Right cardiac atrium (tissue), 5 donors: ENCODE measurements around the gene LAMC2. TPM values are rescaled to one million over a fixed set of nuclear protein-coding genes. Genes with fewer than 3 reads are reported as not detected.

ENCODE experiments used
- ATAC-seq, 2 donors: fragments of 200-7000 bp; cut with Tn5 transposase; one replicate each; pipeline versions ENCODE4 v1.8.0 to v1.9.1; 2020; ENCODE audit warnings: moderate library complexity in 2 of 2, mild to moderate bottlenecking in 1 of 2
- DNase-seq, 3 donors: peaks; one replicate each; pipeline ENCODE4 v3.0.0-alpha.2; 2020
- H3K27ac ChIP-seq: one replicate; pipeline ENCODE4 v1.5.1; 2013; ENCODE audit warnings: mild to moderate bottlenecking, low read length, control low read depth, moderate library complexity
- H3K27me3 ChIP-seq: one replicate; pipeline ENCODE4 v1.6.1; 2013; ENCODE audit not compliant: control insufficient read depth, insufficient read depth
- H3K4me1 ChIP-seq: one replicate; pipeline ENCODE4 v1.6.1; 2013; ENCODE audit warnings: low read length; ENCODE audit not compliant: control insufficient read depth, insufficient read depth
- H3K4me3 ChIP-seq: one replicate; pipeline ENCODE4 v1.5.1; 2013; ENCODE audit warnings: low read length, control low read depth
- H3K9me3 ChIP-seq: one replicate; pipeline ENCODE4 v1.6.1; 2013; ENCODE audit warnings: low read length; ENCODE audit not compliant: control insufficient read depth
- WGBS: extraction: QIAGEN DNeasy Blood & Tissue Kit; methylation state at CpG from one replicate; pipeline ENCODE4 v1.1.7; 2013; 5-methylcytosine and 5-hydroxymethylcytosine counted together
- intact Hi-C, 4 donors: fragments of 100-400 bp; cut with DNase I; formaldehyde crosslinking; loops; one replicate each; pipeline versions ENCODE4 v1.11.0 to v1.14.0; 2022 to 2023
- polyA plus RNA-seq: library from polyadenylated mRNA; stranded (reverse); fragments of 200-250 nt; gene quantifications from one replicate; pipeline ENCODE4 v1.2.3, GENCODE V29; 2013
- total RNA-seq, 4 donors: library from RNA; stranded (reverse); fragmentation: NEBNext Ultra II Directional; extraction: Animal tissue kit (Norgen Biotek cat#: 25700); gene quantifications; one replicate each; pipeline ENCODE4 v1.2.1, GENCODE V29; 2021
- donor health status: healthy with polysubstance abuse.
- donor health status: DM: no; HTN: yes; CAD: no.
- donor health status: DM: no; HTN: no; CAD: no.
- donor health status: DM: no; HTN: yes; CAD: no; lungs with severe emphysema.
- donor health status: DM: yes; HTN: yes; CAD: no.

LAMC2 gene
- total and polyA plus RNA-seq, 5 donors: 0.70 to 3.0 (median 1.3) TPM

DNA sequence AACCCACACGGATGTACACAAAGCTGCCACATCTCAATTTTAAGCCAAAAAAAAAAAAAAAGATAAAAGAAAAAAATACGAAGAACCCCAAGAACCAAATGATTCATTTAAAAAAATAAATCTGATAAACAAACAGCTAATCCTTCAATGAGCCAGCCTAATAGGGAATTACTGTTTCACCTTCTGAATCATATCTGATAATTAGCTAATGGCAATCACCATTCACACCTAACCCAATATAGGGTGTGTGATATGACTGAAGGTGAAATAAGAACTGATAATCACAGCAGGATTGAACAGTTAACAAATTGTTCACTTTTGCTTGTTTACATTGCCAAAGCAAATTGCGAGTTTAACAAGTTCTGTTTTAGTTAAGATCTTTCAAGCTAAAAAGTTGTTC is 61.4 kb downstream of the LAMC2 start:
- no peak for ATAC-seq
- no peaks in the 10 kb centered on the region for H3K27me3 ChIP-seq
- intact Hi-C loops: no loop called here

DNA sequence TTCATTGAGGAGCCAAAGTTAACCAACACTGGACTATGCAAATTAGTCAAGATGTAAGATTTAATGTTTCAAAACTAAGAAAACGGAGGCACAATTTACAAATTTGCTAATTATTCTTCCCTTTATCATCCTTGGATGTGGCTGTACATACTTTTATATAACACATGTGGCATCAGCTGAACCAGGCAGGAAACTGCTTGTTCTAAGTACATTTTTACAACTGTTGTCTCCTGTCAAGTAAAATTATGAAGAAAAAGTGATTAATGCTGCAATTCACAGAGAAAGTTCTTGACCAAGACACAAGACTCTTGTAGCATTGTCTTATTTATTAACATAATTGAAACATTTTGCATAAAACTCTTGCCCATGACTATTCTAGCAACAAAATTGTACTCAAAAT is 61.9 kb downstream of the LAMC2 start:
- intact Hi-C loops: no loop called here

More for the DNA sequence above, 61.4 kb downstream of the LAMC2 start:
- Histone ChIP-seq H3K27ac (no peak overlapping the region), H3K9me3 (no peaks in the 10 kb centered on the region), H3K4me1 (peaks cover 7% of the 10 kb centered on the region), H3K4me3 (no peak overlapping the region)
- no peak for DNase-seq
- WGBS: 88% methylated on average over 3 of the region's 3 CpGs

DNA sequence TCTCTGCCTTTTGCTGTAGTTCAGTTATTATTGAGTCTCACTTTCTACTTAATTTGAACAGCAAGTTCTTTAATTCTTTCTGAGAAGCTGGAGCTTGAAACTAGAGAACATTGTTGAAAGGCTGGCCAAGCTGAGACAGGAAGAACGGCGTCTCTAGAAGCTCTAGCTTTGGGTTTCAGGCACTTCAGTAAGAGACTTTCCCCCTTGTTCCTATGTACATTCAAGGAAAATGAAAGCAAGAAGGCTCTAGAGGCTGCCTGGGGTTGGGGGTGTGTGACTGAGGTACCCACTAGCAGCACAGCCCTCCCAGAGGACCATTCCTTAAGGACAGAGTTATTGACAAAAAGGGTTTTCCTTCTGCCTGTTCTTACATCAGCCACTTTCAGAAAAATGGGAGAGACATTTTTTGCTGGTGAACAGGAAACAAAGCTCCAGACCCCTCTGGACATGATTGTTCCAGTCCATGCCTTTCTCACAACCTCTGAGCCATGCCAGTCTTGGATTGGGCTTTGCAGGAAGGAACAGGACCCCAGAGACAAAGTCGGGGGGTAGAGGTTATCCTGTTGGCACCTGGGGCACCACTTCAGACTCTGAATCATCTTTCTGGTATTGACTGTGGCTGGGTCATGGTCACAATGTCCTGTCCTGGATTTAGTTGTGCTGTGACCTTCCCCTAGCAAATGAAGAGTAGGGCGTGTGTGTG is 63.1 kb downstream of the LAMC2 start:
- 73% methylated on average over 4 of the region's 4 CpGs for WGBS
- no peak for DNase-seq
- no peak overlapping the region for H3K27ac ChIP-seq

More for the DNA sequence above, 61.9 kb downstream of the LAMC2 start:
- WGBS: 89% methylated on average over 1 of the region's 1 CpG
- DNase-seq (no peak), ATAC-seq (no peak)
- no peak overlapping the region for H3K4me3 ChIP-seq
- H3K9me3 ChIP-seq: no peaks in the 10 kb centered on the region
- peaks cover 7% of the 10 kb centered on the region for H3K4me1 ChIP-seq
- H3K27ac ChIP-seq: no peak overlapping the region
- H3K27me3 ChIP-seq: no peaks in the 10 kb centered on the region

DNA sequence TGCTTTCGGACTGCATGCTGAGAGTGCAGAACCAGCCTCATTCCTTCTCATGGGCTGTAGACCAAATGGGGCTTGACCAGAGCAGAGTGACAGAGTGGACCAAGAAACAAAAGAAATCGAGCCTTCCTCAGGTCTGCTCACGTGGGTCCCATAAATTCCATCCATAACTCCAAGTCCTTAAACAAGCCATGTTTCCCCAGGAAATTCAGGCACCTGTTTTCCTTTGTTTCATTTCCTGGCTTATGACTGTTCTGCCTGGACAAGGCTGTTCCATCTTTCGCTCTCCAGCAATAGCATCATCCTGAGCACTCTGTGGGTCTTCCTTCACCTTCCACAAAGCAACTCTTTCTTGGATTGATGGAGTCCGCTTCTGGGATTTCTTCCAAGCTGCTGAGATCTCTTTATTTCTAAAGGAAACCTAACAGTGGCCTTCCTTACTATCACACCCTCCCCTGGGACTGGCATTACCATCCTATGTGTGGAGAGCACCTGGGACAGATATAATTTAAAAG is 63.9 kb downstream of the LAMC2 start:
- no peak overlapping the region for H3K27ac ChIP-seq
- no peak overlapping the region for H3K4me3 ChIP-seq
- DNase-seq: no peak
- H3K4me1 ChIP-seq: peaks cover 3% of the 10 kb centered on the region
- intact Hi-C loops: no loop called here
- no peaks in the 10 kb centered on the region for H3K9me3 ChIP-seq
- 86% methylated on average over 5 of the region's 5 CpGs for WGBS
- H3K27me3 ChIP-seq: no peaks in the 10 kb centered on the region
- no peak for ATAC-seq

More for the DNA sequence above, 63.1 kb downstream of the LAMC2 start:
- Histone ChIP-seq H3K4me3 (no peak overlapping the region), H3K9me3 (no peaks in the 10 kb centered on the region), H3K4me1 (peaks cover 3% of the 10 kb centered on the region), H3K27me3 (no peaks in the 10 kb centered on the region)
- no peak for ATAC-seq
- intact Hi-C loops: no loop called here

DNA sequence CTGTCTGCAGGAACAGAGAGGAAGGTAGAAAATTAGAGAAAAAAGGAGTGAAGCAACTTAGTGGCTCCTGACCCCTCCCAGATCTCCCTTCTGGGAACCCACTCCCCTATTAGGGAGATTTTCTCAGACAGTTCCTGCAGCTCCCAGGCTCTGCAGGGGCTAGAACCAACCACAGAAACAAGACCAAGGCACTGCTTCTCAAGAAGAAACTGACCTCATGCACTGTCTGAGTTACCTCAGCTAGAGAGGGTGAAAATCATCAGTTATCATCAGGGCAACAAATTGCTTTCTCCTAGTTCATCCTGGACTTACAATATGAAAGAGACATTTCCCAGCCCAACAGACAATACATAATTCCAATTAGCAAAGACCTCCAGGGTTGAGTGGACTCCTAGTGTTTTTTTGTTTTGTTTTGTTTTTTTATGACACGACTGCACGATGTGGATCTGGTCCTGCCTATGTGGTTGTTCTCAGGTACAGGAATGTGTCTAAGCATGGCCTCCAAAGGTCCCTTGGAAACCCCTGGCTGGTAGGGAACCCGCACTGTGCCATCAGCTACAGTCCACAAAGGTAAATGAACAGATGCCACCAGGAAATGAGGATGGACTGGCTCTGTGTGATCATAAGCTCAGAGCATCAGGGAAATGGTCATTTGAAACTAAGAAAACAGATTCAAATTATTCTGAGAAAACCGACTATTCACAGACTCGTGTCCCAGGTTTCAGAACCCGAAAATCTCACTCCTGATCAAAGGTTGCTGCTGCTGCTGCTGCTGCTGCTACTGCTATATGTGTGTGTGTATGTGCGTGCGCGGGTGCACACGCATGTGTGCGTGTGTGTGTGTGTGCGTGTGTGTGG is 65.3 kb downstream of the LAMC2 start:
- no peaks in the 10 kb centered on the region for H3K27me3 ChIP-seq
- no peaks in the 10 kb centered on the region for H3K4me1 ChIP-seq
- no peak overlapping the region for H3K4me3 ChIP-seq
- WGBS: 95% methylated on average over 12 of the region's 12 CpGs
- H3K9me3 ChIP-seq: no peaks in the 10 kb centered on the region
- no peak for ATAC-seq
- no peak for DNase-seq
- no peak overlapping the region for H3K27ac ChIP-seq
- intact Hi-C loops: no loop called here

DNA sequence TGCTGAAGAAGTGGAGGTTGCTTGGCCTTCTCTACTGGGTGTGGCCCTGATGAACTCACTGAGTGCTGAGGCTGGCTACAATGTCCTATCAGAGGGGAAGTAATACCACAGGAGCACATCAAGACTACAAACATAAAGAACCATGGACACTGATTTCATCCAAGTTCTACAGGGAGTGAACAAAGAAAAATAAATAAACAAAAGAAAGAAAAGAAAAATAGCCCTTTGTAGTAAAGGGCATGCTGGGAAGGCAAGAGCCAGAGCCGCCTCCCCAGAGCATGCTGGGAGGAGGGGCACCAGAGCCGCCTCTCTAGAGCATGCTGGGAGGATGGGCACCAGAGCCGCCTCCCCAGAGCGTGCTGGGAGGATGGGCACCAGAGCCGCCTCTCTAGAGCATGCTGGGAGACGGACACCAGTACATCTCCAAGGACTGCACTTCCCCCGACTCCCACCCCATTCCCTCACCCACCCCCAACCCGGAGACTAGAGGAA is 65.9 kb downstream of the LAMC2 start:
- ATAC-seq: no peak
- Histone ChIP-seq H3K4me3 (no peak overlapping the region), H3K9me3 (no peaks in the 10 kb centered on the region), H3K4me1 (no peaks in the 10 kb centered on the region), H3K27ac (no peak overlapping the region), H3K27me3 (no peaks in the 10 kb centered on the region)
- 98% methylated on average over 8 of the region's 8 CpGs for WGBS
- intact Hi-C loops: no loop called here
- no peak for DNase-seq

DNA sequence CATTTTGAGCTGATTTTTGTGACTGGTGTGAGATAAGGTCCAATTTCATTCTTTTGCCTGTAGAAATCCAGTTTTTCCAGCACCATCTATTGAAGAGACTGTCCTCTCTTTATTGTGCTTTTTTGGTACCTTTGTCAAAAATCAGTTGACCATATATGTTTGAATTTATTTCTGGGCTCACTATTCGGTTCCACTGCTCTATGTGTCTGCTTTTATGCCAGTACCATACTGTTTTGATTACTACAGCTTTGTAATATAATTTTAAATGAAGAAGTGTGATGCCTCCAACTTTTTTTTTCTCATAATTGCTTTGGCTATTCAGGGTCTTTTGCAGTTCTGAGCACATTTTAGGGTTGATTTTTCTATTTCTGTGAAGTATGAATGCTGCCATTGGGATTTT is 69.0 kb downstream of the LAMC2 start:
- H3K9me3 ChIP-seq: no peaks in the 10 kb centered on the region
- ATAC-seq (no peak), DNase-seq (no peak)
- no peak overlapping the region for H3K4me3 ChIP-seq
- intact Hi-C loops: no loop called here
- no peaks in the 10 kb centered on the region for H3K27me3 ChIP-seq
- no peak overlapping the region for H3K27ac ChIP-seq
- WGBS: 89% methylated on average over 1 of the region's 1 CpG
- H3K4me1 ChIP-seq: no peaks in the 10 kb centered on the region

DNA sequence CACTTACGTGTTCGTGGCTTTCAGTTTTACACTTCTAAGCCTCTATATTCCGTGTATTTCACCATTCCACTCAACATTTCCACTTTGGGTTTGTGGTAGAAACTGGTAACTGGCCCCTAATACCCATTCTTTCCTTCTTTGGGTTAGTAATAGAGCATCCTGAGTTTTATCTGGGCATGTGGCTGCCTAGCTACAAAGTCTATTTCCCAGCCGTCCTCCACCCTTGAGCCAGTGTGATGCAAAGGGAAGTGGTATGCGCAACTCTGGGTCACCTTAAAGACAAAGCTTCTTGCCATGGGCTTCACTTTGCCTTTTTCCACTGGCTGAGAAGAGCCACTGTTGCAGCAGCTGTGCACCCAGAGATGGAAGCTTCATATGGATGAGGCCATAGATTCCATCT is 73.9 kb downstream of the LAMC2 start:
- Histone ChIP-seq H3K4me1 (no peaks in the 10 kb centered on the region), H3K4me3 (no peak overlapping the region), H3K9me3 (no peaks in the 10 kb centered on the region), H3K27me3 (no peaks in the 10 kb centered on the region), H3K27ac (no peak overlapping the region)
- ATAC-seq: no peak
- intact Hi-C loops: no loop called here
- no peak for DNase-seq
- 88% methylated on average over 5 of the region's 5 CpGs for WGBS

DNA sequence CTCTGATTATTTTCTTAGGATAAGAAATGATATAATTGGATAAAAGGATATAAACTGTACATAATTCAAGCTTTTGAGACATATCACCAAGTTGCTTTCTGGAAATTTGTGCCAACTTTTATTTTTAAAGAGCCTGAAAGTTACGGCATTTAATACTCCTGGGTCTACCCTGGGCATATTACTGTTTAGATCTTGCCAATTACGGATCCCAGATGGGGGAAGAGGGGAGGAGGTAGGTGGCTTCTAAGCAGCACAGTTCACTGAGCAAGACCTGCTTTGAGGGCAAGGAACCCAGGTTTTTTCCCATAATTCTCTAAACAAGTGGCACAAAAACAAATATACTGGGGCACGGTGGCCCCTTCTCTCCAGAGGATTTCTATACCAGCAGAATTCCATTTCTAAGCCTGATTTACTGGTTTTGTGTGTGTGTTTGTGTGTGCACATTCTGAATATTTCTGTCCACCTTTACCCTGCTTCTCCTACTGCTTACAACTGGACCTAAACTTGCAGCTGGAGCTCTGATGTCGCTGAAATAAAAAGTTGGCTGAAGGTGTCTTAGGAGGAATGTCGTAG is 76.7 kb downstream of the LAMC2 start:
- 76% methylated on average over 5 of the region's 5 CpGs for WGBS
- ATAC-seq: peak in 1 of 2 donors; percentile 64
- no peak for DNase-seq
- H3K9me3 ChIP-seq: no peaks in the 10 kb centered on the region
- H3K27ac ChIP-seq: no peak overlapping the region
- H3K4me1 ChIP-seq: no peaks in the 10 kb centered on the region
- no peaks in the 10 kb centered on the region for H3K27me3 ChIP-seq
- intact Hi-C loops: no loop called here
- H3K4me3 ChIP-seq: no peak overlapping the region

DNA sequence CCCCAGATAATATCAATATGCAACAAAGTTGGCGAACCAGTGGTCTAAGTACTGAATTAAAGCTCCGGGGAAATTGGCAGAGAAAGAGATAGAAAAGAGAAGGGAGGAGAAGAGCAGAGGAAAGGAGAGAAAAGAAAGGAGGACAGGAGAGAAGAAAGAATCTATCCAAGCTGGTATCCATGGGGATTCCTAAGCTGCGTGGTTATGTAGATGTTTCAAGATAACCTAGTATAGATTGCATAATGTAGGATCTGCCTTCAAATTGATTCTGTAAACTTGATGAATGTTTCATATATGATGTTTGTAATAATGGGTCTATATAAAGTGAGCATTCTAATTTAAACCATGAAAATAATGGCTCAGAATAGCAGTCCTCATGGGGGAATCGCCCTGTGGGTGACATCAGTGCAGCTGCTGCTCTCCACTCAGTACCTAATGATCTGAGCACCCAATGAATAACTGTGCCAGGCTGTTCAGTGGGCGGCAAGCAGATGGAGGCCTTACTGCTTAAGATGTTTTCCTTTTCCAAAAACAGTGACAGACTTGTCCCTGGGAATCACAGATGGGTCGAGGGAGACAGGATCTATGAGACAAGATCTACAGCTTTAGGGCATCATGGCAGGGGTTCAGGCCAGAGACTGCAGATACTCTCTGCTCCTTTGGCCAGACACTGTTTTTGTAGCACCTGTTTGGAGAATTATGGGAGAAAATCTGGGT is 78.0 kb downstream of the LAMC2 start:
- DNase-seq: no peak

More for the DNA sequence above, 78.0 kb downstream of the LAMC2 start:
- 74% methylated on average over 6 of the region's 6 CpGs for WGBS
- H3K4me3 ChIP-seq: no peak overlapping the region
- no peaks in the 10 kb centered on the region for H3K9me3 ChIP-seq
- H3K27ac ChIP-seq: no peak overlapping the region
- H3K4me1 ChIP-seq: no peaks in the 10 kb centered on the region
- ATAC-seq: no peak
- intact Hi-C loops: no loop called here
- H3K27me3 ChIP-seq: no peaks in the 10 kb centered on the region
